Right cardiac atrium (tissue), 5 donors: ENCODE results near the gene ZNF561. TPM values are rescaled to one million over a fixed set of nuclear protein-coding genes. Genes with fewer than 3 reads are reported as not detected.
"Not testable (repeated sequence)": the region's sequence is repeated elsewhere in the genome, so short reads cannot be mapped to it uniquely, and the experiment has no call there.

ENCODE experiments used
- ATAC-seq, 2 donors: fragments of 200-7000 bp; cut with Tn5 transposase; one replicate each; pipeline versions ENCODE4 v1.8.0 to v1.9.1; 2020; ENCODE audit warnings: moderate library complexity in 2 of 2, mild to moderate bottlenecking in 1 of 2
- DNase-seq, 3 donors: peaks; one replicate each; pipeline ENCODE4 v3.0.0-alpha.2; 2020
- H3K27ac ChIP-seq: one replicate; pipeline ENCODE4 v1.5.1; 2013; ENCODE audit warnings: mild to moderate bottlenecking, low read length, control low read depth, moderate library complexity
- H3K27me3 ChIP-seq: one replicate; pipeline ENCODE4 v1.6.1; 2013; ENCODE audit not compliant: control insufficient read depth, insufficient read depth
- H3K4me1 ChIP-seq: one replicate; pipeline ENCODE4 v1.6.1; 2013; ENCODE audit warnings: low read length; ENCODE audit not compliant: control insufficient read depth, insufficient read depth
- H3K4me3 ChIP-seq: one replicate; pipeline ENCODE4 v1.5.1; 2013; ENCODE audit warnings: low read length, control low read depth
- H3K9me3 ChIP-seq: one replicate; pipeline ENCODE4 v1.6.1; 2013; ENCODE audit warnings: low read length; ENCODE audit not compliant: control insufficient read depth
- WGBS: extraction: QIAGEN DNeasy Blood & Tissue Kit; methylation state at CpG from one replicate; pipeline ENCODE4 v1.1.7; 2013; 5-methylcytosine and 5-hydroxymethylcytosine counted together
- intact Hi-C, 4 donors: fragments of 100-400 bp; cut with DNase I; formaldehyde crosslinking; loops; one replicate each; pipeline versions ENCODE4 v1.11.0 to v1.14.0; 2022 to 2023
- polyA plus RNA-seq: library from polyadenylated mRNA; stranded (reverse); fragments of 200-250 nt; gene quantifications from one replicate; pipeline ENCODE4 v1.2.3, GENCODE V29; 2013
- total RNA-seq, 4 donors: library from RNA; stranded (reverse); fragmentation: NEBNext Ultra II Directional; extraction: Animal tissue kit (Norgen Biotek cat#: 25700); gene quantifications; one replicate each; pipeline ENCODE4 v1.2.1, GENCODE V29; 2021
- donor health status: healthy with polysubstance abuse.
- donor health status: DM: no; HTN: yes; CAD: no.
- donor health status: DM: no; HTN: no; CAD: no.
- donor health status: DM: no; HTN: yes; CAD: no; lungs with severe emphysema.
- donor health status: DM: yes; HTN: yes; CAD: no.

Gene ZNF561
- total and polyA plus RNA-seq, 5 donors, result 10.1 to 24.5 (median 22.3) TPM

GRCh38 chr19:9582081-9582725 lies 38.8 kb downstream of the ZNF561 start:
- ATAC-seq, H3K27me3 ChIP-seq, H3K27ac ChIP-seq, DNase-seq, H3K4me3 ChIP-seq, intact Hi-C loops, H3K4me1 ChIP-seq, H3K9me3 ChIP-seq: not testable (repeated sequence)
- WGBS, result 91% methylated on average over 13 of the region's 13 CpGs

- Histone ChIP-seq H3K27ac (no peak overlapping the region), H3K4me3 (no peak overlapping the region), H3K9me3 (peaks cover 2% of the 10 kb centered on the region), H3K4me1 (peaks cover 2% of the 10 kb centered on the region), H3K27me3 (no peaks in the 10 kb centered on the region)
- no peak for ATAC-seq
- WGBS, result 90% methylated on average over 5 of the region's 5 CpGs
- intact Hi-C loops, result no loop called here
- DNase-seq, result no peak
Measured at GRCh38 chr19:9580728-9581127, 40.3 kb downstream of the ZNF561 start.

- WGBS, result over 99% methylated on average over 6 of the region's 6 CpGs
Measured at GRCh38 chr19:9570255-9570654, 50.8 kb downstream of the ZNF561 start.

GRCh38 chr19:9566729-9567128 lies 54.3 kb downstream of the ZNF561 start:
- WGBS, result 98% methylated on average over 1 of the region's 1 CpG
- no peaks in the 10 kb centered on the region for H3K4me1 ChIP-seq
- H3K9me3 ChIP-seq, result peaks cover 19% of the 10 kb centered on the region
- H3K27me3 ChIP-seq, result no peaks in the 10 kb centered on the region
- intact Hi-C loops, result no loop called here
- ATAC-seq (no peak), DNase-seq (no peak)
- no peak overlapping the region for H3K27ac ChIP-seq
- no peak overlapping the region for H3K4me3 ChIP-seq

More at GRCh38 chr19:9570255-9570654, 50.8 kb downstream of the ZNF561 start:
- ATAC-seq, result no peak
- Histone ChIP-seq H3K9me3 (peaks cover 18% of the 10 kb centered on the region), H3K4me1 (no peaks in the 10 kb centered on the region), H3K4me3 (no peak overlapping the region), H3K27ac (no peak overlapping the region), H3K27me3 (no peaks in the 10 kb centered on the region)
- DNase-seq, result no peak
- intact Hi-C loops, result no loop called here

GRCh38 chr19:9565900-9566705 lies 54.9 kb downstream of the ZNF561 start:
- Histone ChIP-seq H3K4me1 (no peaks in the 10 kb centered on the region), H3K27me3 (no peaks in the 10 kb centered on the region), H3K27ac (no peak overlapping the region), H3K4me3 (peak overlapping the region; percentile 23), H3K9me3 (peaks cover 21% of the 10 kb centered on the region)
- ATAC-seq (no peak), DNase-seq (no peak)
- 95% methylated on average over 9 of the region's 9 CpGs for WGBS
- intact Hi-C loops, result no loop called here

Other genes with a start within 250 kb of the ZNF561 start
- gene ZNF266, start 185.7 kb downstream of the ZNF561 start, total RNA-seq, result 10 to 100 TPM in 3 of 4 donors, 1 to 10 TPM in 1; 9.4 to 12.9 (median 11.5) TPM
- gene ZNF266, start 185.7 kb downstream of the ZNF561 start, polyA plus RNA-seq, result 10.5 TPM
- gene ZNF560, start 122.6 kb downstream of the ZNF561 start, total RNA-seq, result not detected
- gene ZNF560, start 122.6 kb downstream of the ZNF561 start, polyA plus RNA-seq, result not detected
- gene ZNF426, start 82.6 kb downstream of the ZNF561 start, total RNA-seq, result 10 to 100 TPM; 15.8 to 19.6 (median 16.8) TPM
- gene ZNF426, start 82.6 kb downstream of the ZNF561 start, polyA plus RNA-seq, result 4.2 TPM
- gene ZNF121, start 36.7 kb downstream of the ZNF561 start, total RNA-seq, result 10 to 100 TPM; 15.1 to 26.1 (median 17.0) TPM
- gene ZNF121, start 36.7 kb downstream of the ZNF561 start, polyA plus RNA-seq, result 5.7 TPM
- gene ZNF562, start 53.9 kb upstream of the ZNF561 start, total RNA-seq, result 10 to 100 TPM; 23.9 to 29.5 (median 25.9) TPM
- 7.5 TPM for gene ZNF562, start 53.9 kb upstream of the ZNF561 start, polyA plus RNA-seq
- gene ZNF846, start 147.5 kb upstream of the ZNF561 start, total RNA-seq, result 10 to 100 TPM in 3 of 4 donors, 1 to 10 TPM in 1; 8.4 to 14.6 (median 14.4) TPM
- gene ZNF846, start 147.5 kb upstream of the ZNF561 start, polyA plus RNA-seq, result 10.9 TPM
- 10 to 100 TPM; 12.2 to 14.5 (median 13.8) TPM for gene FBXL12, start 197.8 kb upstream of the ZNF561 start, total RNA-seq
- gene FBXL12, start 197.8 kb upstream of the ZNF561 start, polyA plus RNA-seq, result 13.9 TPM
- 100 to 1,000 TPM; 439 to 544 (median 471) TPM for gene UBL5, start 206.7 kb upstream of the ZNF561 start, total RNA-seq
- 1,516 TPM for gene UBL5, start 206.7 kb upstream of the ZNF561 start, polyA plus RNA-seq
- gene PIN1, start 214.1 kb upstream of the ZNF561 start, total RNA-seq, result 10 to 100 TPM; 81.9 to 98.2 (median 90.2) TPM
- 113 TPM for gene PIN1, start 214.1 kb upstream of the ZNF561 start, polyA plus RNA-seq